Astrocyte of the spinal cord (primary cell): Measurements from ENCODE around the gene PRKAG3.

Experiments used
- DNase-seq: peaks from one replicate; pipeline ENCODE4 v3.0.0; 2011; ENCODE audit warnings: low read depth, low spot score
- H3K4me3 ChIP-seq: 2 replicates; pipeline ENCODE4 v1.5.1; 2011; ENCODE audit warnings: low read depth, mild to moderate bottlenecking, low read length, moderate library complexity
- in situ Hi-C: cut with HindIII; loops from 2 replicates; pipeline ENCODE4 v1.10.0; 2017; ENCODE audit warnings: low sequenced_read_pairs
- TF ChIP-seq, protein P1 (sequence below): IDR thresholded peaks from 2 replicates; pipeline ENCODE4 v1.5.1; 2012; ENCODE audit warnings: low read depth, mild to moderate bottlenecking, low read length, inconsistent platforms

Gene PRKAG3

DNA sequence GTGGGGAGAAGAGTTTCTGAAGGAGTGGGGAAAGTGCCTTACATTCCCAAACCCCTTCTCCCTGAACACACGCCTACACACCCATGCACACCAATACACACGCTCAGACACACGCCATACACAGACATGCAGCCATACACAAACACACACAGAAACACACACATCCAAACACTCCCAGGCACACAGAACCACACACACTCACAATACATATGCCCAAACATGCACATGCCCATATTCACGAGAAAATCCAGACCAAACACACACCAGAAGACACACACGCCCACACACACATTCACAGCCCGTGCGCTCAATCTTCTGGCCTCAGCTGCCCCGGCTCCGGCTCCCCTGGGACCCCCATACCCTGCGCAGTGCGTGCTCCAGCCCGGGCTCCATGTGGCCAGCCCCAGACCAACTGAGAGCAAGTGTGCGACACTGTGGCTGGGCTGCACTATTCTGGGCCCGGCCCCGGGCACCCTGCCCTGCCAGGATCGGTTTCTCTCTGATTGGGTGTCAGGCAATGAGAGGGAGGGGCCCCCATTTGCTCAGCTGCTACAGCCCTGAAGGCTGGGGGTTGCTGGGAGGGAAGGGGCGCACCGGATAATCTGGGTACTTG is at the start of gene PRKAG3:
PRKAG3 (minus strand) TSS at position 426 of the 613 bp plus-strand sequence.
- H3K4me3 ChIP-seq, result no peak within 1 kb of the TSS
- TF ChIP-seq, protein P1, sequence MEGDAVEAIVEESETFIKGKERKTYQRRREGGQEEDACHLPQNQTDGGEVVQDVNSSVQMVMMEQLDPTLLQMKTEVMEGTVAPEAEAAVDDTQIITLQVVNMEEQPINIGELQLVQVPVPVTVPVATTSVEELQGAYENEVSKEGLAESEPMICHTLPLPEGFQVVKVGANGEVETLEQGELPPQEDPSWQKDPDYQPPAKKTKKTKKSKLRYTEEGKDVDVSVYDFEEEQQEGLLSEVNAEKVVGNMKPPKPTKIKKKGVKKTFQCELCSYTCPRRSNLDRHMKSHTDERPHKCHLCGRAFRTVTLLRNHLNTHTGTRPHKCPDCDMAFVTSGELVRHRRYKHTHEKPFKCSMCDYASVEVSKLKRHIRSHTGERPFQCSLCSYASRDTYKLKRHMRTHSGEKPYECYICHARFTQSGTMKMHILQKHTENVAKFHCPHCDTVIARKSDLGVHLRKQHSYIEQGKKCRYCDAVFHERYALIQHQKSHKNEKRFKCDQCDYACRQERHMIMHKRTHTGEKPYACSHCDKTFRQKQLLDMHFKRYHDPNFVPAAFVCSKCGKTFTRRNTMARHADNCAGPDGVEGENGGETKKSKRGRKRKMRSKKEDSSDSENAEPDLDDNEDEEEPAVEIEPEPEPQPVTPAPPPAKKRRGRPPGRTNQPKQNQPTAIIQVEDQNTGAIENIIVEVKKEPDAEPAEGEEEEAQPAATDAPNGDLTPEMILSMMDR, result no peak
- no peak for DNase-seq
- in situ Hi-C loops, result no loop called here

DNA sequence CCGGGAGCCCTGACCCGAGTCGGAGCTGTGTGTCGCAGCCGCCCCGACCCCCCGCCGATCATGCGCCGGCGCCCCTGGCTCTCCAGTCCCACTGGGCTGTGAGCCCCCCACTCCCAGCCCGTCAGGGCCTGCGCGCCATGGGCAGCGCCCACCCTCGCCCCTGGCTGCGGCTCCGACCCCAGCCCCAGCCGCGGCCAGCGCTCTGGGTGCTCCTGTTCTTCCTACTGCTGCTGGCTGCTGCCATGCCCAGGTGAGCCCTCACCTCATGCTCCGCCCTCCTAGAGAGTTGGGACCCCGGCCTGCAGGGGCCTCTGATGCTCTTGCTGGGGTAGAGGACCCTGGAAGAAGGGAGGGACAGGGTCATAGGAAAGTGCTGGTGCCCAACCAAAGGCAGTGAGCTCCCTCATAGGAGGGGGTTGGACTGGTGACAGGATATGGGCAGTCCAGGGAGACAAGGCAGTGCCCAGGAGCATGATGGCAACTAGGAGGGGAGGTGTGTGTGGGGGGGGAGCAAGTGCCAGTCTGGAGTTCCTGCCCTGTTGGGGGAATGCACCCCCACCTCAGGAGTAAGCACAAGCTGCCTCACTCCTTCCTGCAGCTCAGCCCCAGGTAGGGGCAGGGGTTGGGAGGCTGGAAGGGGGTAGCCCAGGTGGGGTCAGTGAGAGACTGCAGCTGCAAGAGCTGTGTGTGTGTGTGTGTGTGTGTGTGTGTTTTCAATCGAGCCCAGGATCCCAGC is 49.4 kb upstream of the PRKAG3 start:
- DNase-seq, result no peak
- TF ChIP-seq, protein P1, result no peak
- in situ Hi-C loops, result no loop called here
- no peak overlapping the region for H3K4me3 ChIP-seq

DNA sequence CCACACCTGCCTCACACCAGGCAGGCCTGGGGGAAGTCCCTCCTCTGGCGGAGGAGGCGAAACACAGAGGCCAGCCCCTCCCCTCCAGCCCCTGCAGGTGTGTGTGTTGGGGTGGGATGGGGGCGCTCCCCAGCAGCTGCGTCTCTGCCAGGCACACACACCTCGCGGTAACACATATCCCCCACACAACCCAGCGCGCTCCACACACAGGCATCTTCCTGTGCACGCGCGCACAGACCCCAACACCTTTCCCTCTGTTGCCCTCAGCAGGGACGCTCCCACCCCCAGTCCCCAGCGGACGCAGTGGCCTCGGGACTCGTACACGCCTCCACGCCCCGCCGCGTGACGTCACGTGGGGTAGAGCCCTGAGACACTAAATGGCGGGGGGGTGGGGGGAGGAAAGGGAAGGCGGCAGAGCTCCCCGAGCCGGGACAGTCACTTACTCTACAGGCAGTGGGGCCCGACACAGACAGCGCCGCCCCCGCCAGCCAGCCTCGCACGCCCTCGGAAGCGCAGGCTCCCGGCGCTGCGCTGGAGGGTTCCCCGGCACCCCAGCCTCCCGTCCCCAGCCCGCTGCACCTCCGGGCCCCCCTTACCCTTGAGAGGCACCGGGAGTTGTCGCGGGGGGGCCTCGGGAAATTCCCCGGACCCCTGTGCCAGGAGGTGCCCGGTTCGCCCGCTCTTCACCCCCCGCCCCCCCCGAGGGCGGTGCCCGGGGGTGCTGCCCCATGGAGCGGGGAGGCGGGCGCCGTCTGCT is 48.7 kb upstream of the PRKAG3 start, which contains the start of gene WNT10A:
WNT10A (plus strand) TSS at position 751 of the 757 bp plus-strand sequence. CDS start 144 bp downstream, outside the sequence.
- DNase-seq, result no peak
- in situ Hi-C loops, result no loop called here
- no peak within 1 kb of the TSS for H3K4me3 ChIP-seq
- TF ChIP-seq, protein P1, result no peak

DNA sequence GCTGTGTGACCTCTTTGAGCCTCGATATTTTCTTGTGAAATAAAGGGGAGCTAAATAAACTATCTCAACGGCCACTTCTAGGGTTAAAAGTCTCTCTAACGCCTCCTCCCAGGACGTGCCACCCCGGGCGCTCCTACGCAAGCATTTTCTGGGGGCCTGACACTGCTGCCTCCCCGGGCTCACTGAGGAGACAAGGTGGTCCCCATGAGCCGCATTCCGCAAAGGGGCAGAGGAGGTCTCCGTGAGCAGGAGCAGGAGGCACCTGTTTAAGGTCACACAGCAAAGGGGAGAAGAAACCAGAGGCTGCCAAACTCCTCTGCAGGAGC is 48.1 kb upstream of the PRKAG3 start:
- DNase-seq, result no peak
- in situ Hi-C loops, result no loop called here
- H3K4me3 ChIP-seq, result no peak overlapping the region
- TF ChIP-seq, protein P1, result no peak

DNA sequence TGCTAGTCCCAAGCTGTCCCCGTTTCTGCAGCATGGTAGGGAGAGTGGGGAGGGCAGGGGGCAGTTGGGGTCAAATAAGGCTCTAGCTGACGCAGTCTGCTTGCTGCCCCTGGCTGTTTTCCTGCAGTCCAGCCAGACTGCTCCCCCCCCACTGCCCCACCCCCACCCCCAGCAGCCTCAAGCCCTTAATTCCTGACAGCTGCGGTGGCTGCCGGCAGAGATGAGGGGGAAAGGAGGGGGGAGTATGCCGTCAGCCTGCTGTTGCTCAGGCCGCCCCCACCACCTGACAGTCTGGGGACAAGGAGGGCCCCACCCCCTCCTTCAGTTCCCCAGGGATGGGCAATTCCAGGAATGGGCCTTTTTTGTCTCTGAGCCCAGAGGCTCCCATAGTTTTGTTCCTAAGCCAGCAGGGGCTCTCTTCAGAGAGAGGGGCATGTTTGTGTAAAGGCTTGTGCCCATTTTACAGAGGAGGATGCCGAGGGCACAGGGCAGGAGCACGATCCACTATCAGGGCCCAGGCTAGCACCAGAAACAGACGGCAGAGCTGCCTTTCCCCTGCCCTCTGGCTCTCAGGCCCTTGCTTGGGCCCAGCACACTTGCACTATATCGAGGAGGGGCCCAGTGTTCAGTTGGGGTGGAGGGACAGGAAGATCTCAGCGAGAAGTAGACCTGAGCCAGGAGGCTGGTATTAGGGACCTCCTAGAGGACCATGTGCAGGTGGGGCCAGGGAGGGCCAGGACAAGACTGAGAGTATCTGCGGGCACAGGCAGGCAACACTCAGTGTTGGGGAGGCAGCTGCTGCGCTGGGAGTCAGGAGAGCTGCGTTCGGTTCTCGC is 47.5 kb upstream of the PRKAG3 start:
- in situ Hi-C loops, result no loop called here
- TF ChIP-seq, protein P1, result no peak

DNA sequence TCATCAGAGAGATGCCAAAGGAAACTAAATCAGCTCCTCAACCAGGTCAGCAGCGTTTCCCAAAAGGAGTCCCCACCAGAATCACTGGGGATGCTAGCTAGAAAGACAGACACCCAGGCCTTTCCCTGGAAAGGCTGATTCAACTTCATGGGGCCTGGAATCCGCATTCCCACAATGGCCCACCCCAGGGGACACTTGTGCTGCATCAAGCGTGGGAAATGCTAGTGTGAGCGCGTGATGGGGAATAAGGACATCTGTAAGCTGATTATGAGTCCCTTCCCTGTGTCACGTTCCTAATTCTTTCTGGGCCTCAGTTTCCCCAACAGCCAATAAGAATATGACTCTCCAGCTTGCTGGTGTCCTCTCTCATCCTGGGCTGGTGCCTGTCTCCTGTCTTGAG is 46.9 kb upstream of the PRKAG3 start:
- TF ChIP-seq, protein P1, result no peak
- no peak for DNase-seq
- H3K4me3 ChIP-seq, result no peak overlapping the region
- in situ Hi-C loops, result no loop called here

More for the DNA sequence above, 47.5 kb upstream of the PRKAG3 start:
- no peak for DNase-seq
- H3K4me3 ChIP-seq, result no peak overlapping the region
